Activated CD8-positive, alpha-beta memory T cell treated with anti-CD3 and anti-CD28 coated beads, Interleukin-2, amount 50 U/mL, for 48 hours (primary cell): Measurements from ENCODE around the gene SMG1.
"Not testable (repeated sequence)": the region's sequence is repeated elsewhere in the genome, so short reads cannot be mapped to it uniquely, and the experiment has no call there.

Experiments
- DNase-seq: peaks from one replicate; pipeline ENCODE4 v3.0.0-alpha.2; 2020

SMG1 gene

DNA sequence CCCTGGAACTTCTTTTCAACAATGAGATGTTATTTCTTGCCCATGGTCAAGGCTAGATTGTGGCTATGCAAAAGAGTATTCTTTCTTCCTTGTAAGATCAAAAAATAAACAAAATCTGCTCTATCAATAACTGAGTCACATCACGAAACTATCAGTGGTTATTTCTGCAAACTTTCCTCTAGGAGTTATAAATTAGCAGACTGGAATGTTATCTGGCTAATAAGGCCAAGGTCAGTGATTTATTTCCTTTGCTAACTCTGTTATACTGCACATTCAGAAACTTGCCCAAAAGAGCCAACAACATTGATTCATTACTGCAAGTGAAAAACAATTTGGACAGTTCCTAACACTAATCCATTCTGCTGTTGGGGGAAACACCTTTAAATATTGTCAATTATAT lies 129.8 kb downstream of the SMG1 start:
- DNase-seq, result no peak

DNA sequence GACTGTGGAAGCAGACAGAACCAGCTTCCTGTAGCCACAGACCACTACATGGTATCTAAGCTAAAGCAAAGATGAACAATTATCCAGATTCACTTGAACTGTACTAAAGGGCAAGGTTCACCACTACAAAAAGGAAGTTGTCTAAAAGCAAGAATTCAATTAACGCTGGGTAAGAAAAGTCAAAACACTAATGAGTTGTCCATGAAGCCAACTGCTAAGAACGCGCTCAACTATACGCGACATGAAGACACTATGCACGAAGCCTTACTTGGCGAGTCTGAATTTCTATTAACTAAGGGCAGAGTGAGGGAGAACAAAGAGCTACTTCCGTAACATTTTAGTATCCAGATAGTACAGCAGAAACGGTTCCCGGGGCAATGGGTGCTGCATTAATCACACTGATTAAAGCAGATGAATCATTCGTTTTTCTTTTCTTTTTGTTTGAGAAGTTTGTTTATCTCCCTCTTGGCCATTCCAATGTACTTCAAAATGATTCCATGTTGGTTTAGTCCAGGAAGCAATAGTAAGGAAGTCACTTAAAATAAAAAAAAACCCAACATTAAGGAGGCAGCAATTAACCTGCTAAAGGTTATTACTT lies 133.3 kb downstream of the SMG1 start:
- DNase-seq, result no peak

DNA sequence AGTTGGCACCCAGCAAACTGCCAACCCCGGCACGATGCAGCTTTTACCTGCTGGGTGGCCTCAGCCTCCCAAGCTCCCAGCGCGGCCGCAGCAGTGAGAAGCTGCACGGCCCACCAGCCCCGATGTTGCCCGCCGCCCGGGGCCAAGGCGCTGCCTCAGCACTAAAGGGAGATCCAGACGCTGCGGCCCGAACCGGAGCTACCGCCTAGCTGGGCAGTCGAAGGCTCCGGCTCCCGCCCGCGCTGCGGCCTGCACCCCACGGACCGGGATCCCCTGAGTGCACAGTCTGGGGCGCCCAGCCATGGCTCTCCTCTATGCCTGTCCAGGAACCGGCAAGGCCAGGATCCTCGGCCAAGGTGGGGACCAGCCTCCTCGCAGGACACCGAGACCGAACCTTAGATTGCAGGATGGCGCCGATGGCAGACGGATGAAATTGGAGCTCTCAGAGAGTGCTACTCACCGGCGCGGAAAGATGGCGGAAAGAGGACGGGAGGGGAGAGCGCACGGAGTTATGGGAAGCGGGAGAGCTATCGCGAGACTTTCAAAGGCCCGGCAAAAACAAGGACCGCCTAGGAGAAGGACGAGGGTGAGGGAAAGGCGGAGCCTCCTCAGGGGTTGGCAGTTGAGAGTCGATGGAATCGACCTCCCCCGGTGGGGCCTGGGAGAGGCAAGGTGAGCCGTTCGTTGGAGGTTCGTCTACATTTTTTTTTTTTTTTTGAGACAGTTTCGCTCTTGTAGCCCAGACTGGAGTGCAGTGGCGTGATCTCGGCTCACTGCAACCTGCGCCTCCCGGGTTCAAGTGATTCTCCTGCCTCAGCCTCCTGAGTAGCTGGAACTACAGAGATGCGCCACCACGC lies 136.1 kb downstream of the SMG1 start, which contains the start of gene RPS15A:
RPS15A (minus strand) TSS at position 485 of the 857 bp plus-strand sequence. CDS start 1,221 bp downstream, outside the sequence.
- peak; percentile 93 for DNase-seq

DNA sequence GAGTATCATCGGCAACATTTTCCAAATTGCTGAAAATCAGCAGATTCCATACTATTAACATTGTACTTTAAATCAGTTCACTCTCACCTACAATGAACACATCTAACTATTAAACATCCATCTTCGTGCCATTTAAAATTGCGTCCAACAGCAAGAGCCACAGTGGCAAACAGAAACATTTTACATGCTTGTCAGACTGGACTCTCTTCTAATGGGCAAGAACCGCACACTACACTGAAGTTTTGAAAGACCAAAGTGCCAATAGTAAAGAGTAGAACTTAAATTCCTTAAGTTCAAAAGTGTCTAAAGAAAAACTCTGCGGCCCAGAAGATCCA lies 136.7 kb downstream of the SMG1 start:
- no peak for DNase-seq

DNA sequence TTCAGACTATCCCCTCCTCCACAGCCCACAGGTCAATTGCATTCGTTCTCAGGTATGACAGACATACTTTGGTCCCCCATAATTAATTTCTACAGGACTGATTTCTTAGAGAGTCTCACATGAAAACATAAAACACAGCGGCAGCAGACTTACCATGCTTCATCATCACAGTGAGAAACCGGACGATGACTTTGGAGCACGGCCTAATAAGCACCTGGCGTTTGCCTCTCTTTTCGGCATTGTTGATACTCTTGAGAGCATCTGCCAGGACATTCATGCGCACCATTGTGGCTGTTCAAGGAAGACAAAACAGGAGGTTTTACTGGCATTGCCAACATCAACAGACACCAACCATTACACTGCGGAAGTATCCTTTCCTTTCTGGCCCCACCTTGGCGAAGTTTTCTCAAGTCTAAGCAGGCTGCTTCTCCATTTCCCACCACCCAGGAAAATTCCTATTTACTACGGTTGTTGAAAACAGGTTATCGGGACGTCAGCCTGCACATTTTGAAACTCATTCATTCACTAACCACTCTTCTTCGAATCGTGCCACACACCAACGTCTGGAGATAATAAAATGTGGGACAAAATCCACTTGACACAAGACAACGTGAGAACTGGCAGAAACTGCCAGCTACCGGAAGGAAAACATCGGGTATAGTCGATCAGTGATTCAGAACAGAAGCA lies 137.2 kb downstream of the SMG1 start:
- DNase-seq, result no peak

DNA sequence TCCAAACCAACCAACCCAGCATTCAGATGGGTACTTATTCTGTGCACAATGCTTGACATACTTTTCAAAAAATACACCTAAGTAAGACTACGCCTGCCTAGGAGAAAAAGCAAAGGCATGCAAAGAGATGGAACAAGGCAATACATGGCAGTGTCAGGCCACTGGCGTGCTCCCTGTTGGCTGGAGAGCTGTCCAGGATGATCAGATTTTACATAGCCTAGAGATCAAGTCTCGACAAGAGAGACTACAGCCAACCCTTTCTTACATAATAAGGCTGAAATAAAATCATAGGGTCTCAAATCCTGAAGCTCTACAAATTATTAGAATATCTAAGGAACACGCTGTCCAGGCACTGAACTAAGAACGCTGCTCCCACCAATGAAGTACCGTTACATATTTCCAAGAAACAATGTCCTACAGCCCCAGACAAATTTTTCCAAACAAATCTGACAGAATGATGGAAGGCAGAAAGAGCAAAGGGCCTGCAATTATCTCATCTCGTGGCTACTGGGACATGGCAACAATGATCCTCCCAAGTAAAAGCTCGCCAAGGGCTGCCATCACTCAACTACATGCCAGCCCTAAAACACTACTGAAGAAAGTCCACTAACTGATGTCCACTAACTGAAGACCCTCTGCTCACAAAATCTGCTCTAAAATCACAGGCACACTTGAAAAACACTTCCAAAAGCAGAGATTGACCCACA lies 141.1 kb downstream of the SMG1 start:
- DNase-seq, result no peak

DNA sequence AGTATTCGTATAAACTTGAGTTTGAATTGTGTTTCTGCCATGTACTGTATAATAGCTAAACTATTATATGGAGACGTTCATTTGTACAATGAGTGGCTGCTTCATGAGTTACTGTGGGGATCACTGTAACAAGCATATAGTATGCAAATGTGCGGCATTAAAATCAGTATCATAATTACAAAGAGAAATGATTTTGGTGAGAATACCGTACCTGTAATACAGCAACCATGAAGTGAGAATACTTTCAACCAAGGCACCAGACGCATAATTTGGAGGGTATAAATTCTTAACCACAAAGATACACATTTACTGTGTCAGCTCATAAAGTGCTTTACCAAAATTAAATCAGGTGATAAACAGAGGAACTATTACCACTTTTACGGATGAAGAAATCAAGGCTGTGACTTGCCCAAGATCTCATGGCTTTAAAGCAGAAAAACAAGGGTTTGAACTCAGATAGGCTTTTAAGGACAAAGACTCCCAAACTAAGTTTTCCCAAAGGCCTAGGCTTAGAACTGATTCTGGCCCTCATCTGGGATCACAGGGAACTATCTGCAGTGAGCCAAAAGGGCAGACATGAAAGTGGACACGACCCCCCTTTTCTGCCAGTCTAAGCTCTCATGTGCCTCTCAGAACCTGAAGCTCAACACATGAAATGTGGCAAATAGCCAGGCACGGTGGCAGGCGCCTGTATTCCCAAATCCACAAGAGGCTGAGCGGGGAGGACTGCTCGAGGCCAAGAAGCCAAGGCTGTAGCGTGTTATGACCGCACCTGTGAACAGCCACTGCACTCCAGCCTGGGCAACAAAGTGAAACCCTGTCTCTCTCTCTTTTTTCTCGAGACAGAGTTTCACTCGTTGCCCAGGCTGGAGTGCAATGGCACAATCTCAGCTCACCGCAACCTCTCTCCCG lies 142.5 kb downstream of the SMG1 start:
- no peak for DNase-seq

DNA sequence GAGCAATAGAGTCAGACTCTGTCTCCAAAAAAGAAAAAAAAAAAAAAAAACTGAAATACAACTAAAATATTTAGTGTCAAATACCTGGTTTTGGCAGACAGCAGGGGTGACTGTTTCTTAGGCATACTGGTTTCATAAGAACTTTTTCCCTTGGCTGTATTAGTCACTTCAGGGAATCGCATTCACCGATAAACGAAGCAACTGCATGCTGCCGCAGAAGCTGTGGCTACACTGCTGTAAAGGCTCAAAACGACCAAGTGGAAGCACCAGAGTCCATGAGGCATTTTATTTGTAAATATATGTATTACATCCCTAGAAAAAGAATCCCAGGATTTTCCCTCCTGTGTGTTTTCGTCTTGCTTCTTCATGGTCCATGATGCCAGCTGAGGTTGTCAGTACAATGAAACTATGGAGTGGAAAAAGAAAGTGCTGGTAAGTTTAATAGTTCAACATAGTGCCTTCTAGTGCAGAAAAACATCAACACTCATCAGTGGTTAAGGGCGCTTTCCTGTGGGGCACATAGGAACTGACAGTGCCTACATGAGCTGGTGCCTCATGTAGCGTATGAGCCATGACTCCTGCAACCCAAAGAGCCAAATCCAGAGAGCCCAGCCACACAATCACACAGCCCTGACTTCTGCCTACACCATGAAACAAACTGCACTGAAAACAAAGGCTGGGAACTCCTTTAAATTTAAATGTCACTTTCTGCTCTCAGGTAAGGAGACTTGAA lies 143.3 kb downstream of the SMG1 start:
- DNase-seq, result no peak

DNA sequence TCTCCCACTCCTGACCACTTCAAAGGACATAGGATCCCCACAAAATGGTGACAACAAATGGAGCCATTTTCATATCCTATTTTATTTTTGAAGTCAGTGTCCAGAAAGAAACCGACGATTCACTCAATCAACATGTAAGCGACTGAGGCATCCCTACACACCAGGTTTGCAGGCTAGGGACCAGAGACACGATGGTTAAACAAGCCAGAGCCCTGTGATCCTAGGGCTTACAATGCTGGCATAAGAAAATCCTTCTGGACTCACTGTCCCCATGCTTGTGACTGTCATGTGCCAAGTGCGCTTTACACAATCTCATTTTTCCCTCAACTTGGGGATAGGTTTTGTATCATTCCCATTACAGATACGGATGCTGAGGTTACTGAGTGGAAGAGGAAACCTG lies 145.0 kb downstream of the SMG1 start:
- DNase-seq, result not testable (repeated sequence)

DNA sequence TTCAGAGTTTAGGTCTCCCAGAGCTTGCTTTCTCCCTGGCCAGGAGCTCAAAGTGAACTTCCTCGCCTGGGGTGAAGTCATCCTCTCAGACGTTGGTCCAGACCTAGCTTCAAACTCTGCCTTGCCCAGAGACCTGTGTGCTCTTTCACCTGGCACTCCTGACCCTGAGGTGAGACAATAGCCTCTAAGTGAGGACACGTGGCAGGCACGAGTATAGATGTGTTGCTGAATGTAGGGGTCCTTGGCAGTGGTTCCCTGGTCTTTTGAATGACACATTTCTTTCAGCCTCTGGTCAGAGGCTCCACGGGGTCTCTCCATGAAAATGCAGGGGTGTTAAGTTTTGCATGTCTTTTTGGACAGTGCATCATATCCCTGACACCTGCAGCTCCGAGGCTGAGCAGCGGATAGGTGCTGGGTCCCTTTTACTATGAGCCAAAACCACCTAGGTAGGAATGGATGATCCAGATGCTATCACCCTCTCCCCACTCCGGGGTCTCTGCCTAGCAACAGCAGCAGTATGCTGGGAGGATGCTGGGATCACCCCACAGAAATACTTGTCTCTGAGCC lies 145.7 kb downstream of the SMG1 start:
- not testable (repeated sequence) for DNase-seq

DNA sequence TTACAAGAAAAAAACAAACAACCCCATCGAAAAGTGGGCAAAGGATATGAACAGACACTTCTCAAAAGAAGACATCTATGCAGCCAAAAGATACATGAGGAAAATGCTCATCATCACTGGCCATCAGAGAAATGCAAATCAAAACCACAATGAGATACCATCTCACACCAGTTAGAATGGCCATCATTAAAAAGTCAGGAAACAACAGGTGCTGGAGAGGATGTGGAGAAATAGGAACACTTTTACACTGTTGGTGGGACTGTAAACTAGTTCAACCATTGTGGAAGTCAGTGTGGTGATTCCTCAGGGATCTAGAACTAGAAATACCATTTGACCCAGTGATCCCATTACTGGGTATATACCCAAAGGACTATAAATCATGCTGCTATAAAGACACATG lies 148.5 kb downstream of the SMG1 start:
- not testable (repeated sequence) for DNase-seq

DNA sequence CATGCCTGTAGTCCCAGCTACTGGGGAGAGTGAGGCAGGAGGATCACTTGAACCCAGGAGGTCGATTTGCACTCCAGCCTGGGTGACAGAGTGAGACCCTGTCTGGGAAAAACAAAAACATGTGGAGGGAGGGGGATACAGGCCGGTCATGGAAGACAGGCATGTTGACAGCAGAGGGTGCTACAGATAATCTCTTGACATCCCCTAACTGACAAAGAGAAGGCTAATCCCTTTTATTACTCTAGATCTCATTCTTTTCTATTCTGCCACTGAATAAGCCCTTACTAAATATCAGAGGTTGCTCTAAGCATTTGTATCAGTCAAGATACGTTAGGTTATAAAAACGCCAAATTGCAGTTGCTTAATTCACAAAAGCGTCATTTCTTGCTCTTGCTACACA lies 149.9 kb downstream of the SMG1 start:
- not testable (repeated sequence) for DNase-seq

DNA sequence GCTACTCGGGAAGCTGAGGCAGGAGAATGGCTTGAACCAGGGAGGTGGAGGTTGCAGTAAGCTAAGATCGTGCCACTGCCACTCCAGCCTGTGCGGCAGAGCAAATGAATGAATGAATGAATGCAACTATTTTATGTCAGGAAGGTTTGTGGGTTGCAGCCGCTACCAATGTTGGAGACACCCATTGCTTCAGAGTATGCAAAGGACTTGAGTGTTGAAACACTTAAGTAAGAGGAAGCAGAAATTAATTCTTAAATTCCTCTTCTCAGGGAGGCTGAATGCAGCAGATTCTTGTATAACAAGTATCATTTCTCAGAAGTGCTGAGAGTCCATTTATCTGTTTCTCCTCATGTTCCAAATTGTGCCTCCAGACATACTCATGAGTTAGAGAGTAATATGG lies 151.6 kb downstream of the SMG1 start:
- not testable (repeated sequence) for DNase-seq

DNA sequence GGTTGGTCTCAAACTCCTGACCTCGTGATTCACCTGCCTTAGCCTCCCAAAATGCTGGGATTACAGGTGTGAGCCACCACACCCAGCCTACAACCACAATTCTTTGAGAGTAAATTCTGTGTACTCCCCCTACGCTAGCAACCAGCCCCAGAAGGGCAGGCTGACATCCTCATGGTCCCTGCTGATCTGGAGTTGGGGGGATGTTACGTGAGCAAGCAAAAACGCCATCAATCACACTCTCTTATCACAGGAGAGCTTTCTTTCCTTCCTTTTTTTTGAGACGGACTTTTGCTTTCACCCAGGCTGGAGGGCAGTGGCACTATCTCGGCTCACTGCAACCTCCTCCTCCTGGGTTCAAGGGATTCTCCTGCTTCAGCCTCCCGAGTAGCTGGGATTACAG lies 154.0 kb downstream of the SMG1 start:
- not testable (repeated sequence) for DNase-seq

DNA sequence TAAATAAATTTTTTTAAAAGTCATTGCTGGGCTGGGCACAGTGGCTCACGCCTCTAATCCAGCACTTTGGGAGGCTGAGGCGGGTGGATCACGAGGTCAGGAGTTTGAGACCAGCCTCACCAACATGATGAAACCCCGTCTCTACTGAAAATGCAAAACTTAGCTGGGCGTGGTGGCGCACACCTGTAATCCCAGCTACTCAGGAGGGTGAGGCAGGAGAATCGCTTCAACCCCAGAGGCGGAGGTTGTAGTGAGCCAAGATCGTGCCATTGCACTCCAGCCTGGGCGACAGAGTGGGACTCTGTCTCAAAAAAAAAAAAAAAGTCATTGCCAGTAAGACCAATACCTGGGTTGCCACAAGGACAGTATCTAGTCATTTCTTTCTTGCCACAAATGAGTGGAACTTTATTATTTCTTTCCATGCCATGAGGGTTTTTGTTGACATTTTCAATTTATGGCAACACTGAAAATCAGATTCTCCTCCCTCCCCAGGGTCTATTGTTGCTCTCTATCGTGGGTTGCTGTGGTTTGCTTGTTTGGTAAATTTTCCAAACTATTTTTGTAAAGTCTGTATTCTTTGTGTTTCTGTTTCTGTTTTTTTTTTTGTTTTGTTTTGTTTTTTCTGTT lies 155.8 kb downstream of the SMG1 start:
- DNase-seq, result not testable (repeated sequence)

DNA sequence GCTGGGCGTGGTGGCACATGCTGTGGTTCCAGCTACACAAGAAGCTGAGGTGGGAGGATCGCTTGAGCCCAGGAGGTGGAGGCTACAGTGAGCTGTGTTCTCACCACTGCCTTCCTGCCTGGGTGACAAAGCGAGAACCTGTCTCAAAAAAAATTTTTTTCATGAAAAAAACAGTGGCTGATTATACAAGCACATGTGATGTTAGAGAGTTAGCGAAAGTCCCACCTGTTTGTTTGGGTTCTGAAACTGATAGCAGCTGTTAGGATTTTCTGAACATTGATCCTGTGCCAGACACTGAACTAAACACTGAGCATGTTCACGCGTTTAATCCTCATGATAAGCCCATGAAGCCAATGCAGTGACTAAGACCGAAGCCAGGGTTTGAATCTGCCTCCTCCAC lies 159.0 kb downstream of the SMG1 start:
- DNase-seq, result not testable (repeated sequence)

DNA sequence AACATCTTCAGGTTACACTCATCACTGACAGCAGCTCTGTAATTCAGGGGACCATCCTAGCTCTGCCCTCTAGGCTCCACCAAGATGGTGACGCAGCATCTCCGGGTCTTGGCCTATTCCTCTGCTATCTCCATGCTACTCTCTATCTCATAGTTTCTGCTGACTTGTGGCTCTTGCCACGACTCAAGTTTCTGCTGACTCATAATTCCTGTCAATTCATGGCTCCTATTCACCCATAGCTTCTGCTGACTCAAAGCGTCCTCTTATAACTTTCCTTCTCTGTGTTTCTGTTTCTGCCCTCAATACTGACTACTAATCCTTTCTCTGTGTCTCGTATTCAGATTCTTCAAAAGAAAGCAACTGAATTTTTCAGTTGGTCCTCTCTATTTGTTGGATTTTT lies 163.5 kb downstream of the SMG1 start:
- DNase-seq, result not testable (repeated sequence)

DNA sequence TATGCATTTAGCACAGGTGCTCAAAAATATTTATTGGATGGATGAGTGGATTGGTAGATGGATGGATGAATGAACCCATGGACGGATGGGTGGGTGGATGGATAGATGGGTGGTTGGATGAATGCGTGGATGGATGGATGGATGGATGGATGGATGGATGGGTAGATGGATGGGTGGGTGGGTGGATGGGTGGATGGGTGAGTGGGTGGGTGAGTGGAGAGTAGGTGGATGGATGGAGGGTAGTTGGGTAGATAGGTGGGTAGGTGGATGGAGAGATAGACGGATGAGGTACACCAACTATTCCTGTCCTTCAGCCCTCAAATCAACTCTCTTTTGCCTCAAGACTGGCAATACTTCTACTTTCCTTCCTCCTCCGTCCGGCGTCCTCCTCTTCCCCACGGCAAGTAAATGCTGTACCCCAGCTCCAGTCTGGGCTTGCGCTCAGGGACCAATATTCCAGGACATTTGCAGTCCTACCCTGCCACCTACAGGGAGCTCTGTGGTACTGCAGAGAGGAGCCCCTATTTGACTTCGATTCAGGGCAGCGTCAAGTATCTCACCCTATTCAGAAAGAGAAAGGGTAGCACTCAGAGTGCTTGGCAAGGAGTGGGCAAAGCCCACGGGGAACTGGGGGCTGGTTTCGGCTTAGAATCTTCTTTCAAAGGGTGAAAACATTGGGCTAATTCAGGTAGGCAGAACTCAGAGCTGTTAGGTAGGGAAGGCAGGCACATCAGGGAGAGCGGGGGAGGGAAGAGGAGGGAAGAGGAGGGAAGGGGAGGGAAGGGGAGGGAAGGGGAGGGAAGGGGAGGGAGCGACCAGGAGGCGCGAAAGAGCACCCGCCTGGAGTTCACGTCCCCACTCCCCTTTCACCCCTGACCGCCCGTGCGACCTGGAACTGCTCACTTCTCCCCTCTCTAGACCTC lies 166.3 kb downstream of the SMG1 start:
- DNase-seq, result not testable (repeated sequence)

DNA sequence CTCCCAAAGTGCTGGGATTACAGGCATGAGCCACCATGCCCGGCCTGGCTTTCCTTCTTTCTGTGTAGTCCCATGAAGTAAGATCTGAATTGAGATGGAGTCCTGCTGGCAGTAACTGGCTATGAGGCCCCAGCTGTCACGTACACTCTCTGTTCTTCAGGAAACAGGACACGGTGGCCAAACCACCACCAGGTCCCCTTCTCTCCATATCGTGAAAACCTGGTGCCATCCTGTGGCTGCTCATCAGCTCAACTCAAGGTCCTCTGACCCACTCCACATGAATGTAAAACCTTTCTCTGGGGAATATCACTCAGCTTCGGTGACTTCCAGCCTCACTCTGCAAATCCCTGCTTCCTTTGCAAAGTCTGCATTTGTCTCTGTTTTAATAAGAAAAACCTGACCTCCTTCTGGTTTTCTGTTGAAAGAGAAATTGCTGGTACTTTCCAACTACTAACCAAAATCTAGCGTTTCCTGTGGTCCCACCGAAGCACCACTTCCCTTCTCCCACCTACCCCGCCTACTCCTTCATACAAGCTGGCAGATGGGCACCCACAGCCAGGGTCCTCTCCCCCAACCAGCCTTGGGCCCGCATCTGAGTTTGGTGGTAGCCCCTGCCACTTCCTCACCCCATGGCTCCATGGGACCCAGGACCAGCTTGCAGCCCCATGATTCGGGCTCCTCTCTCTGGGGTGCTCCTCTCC lies 168.1 kb downstream of the SMG1 start:
- DNase-seq, result not testable (repeated sequence)
